H1 (cell line): ENCODE data around the gene NECTIN2. TPM values are rescaled to one million over a fixed set of nuclear protein-coding genes. Genes with fewer than 3 reads are reported as not detected.

Source experiments
- CTCF ChIA-PET: fragments of 300-600 bp; sonication (Branson Sonifier 250); formaldehyde crosslinking; loops from one replicate; lab custom pipeline; 2021; ENCODE audit not compliant: partially characterized antibody; lab: Charles Lee
- POLR2A ChIA-PET: fragments of 300-600 bp; sonication (Branson Sonifier 250); formaldehyde crosslinking; loops from one replicate; lab custom pipeline; 2021; ENCODE audit warnings: inconsistent platforms; ENCODE audit not compliant: partially characterized antibody; lab: Charles Lee
- DNase-seq, 2 experiments: peaks; one replicate each; pipeline versions ENCODE4 v3.0.0 to v3.0.0-alpha.2; 2010 to 2022; ENCODE audit warnings: low spot score in 2 of 2, low read depth in 1 of 2, mixed read lengths in 1 of 2
- FAIRE-seq: peaks from 2 replicates; lab custom pipeline; 2011; peaks lifted over from hg19 to GRCh38; lab: Jason Lieb, UNC
- H2AFZ ChIP-seq: 2 replicates; pipeline ENCODE4 v1.8.1; 2012; ENCODE audit warnings: low read length, inconsistent platforms
- H2AK5ac ChIP-seq: 2 replicates; pipeline ENCODE4 v1.6.1; 2013; ENCODE audit warnings: low read depth, low read length
- H2BK120ac ChIP-seq: replicated peaks from 2 replicates; pipeline ENCODE3; 2013; ENCODE audit warnings: low read depth, low read length, inconsistent platforms
- H2BK12ac ChIP-seq: 2 replicates; pipeline ENCODE4 v1.6.1; 2013; ENCODE audit warnings: low read depth, low read length
- H2BK15ac ChIP-seq: 2 replicates; pipeline ENCODE4 v1.6.1; 2013; ENCODE audit warnings: low read length
- H2BK20ac ChIP-seq: 2 replicates; pipeline ENCODE4 v1.6.1; 2013; ENCODE audit warnings: low read length
- H2BK5ac ChIP-seq: 2 replicates; pipeline ENCODE4 v1.6.1; 2013; ENCODE audit warnings: low read depth, low read length
- H3K14ac ChIP-seq: 2 replicates; pipeline ENCODE4 v1.6.1; 2013; ENCODE audit warnings: inconsistent platforms; ENCODE audit not compliant: insufficient read length
- H3K18ac ChIP-seq: 2 replicates; pipeline ENCODE4 v1.6.1; 2013; ENCODE audit warnings: low read length; ENCODE audit errors: extremely low read depth
- H3K23ac ChIP-seq: 2 replicates; pipeline ENCODE4 v1.6.1; 2013; ENCODE audit warnings: inconsistent platforms; ENCODE audit not compliant: insufficient read length
- H3K23me2 ChIP-seq: 2 replicates; pipeline ENCODE4 v1.6.1; 2013; ENCODE audit warnings: low read depth, low read length
- H3K27ac ChIP-seq: 2 replicates; pipeline ENCODE4 v1.6.1; 2011; ENCODE audit warnings: low read depth, low read length, inconsistent platforms
- H3K27me3 ChIP-seq, 4 experiments: replicated peaks in 1 of 4; 1 replicate in 1 of 4; 2 replicates in 3 of 4; pipeline versions ENCODE4 v1.6.1 to v1.8.1; 2011 to 2013; ENCODE audit warnings: low read length in 3 of 4, mild to moderate bottlenecking in 3 of 4, inconsistent platforms in 2 of 4, mixed read lengths in 2 of 4, moderate library complexity in 1 of 4; ENCODE audit not compliant: control insufficient read depth in 3 of 4, insufficient read depth in 3 of 4; ENCODE audit errors: extremely low read depth in 1 of 4
- H3K36me3 ChIP-seq, 4 experiments: 2 replicates each; pipeline versions ENCODE4 v1.6.1 to v1.8.1; 2011 to 2013; ENCODE audit warnings: mild to moderate bottlenecking in 4 of 4, low read length in 3 of 4, moderate library complexity in 2 of 4, control low read depth in 1 of 4, inconsistent platforms in 1 of 4; ENCODE audit not compliant: insufficient read depth in 4 of 4, control insufficient read depth in 2 of 4
- H3K4ac ChIP-seq: replicated peaks from 2 replicates; pipeline ENCODE3; 2013; ENCODE audit warnings: low read length, low read depth, mixed read lengths, inconsistent platforms; ENCODE audit not compliant: insufficient read length
- H3K4me1 ChIP-seq, 4 experiments: replicated peaks in 1 of 4; 1 replicate in 1 of 4; 2 replicates in 3 of 4; pipeline versions ENCODE4 v1.6.1 to v1.8.1; 2011 to 2013; ENCODE audit warnings: low read length in 3 of 4, inconsistent platforms in 2 of 4, mixed read lengths in 1 of 4; ENCODE audit not compliant: insufficient read depth in 4 of 4, control insufficient read depth in 3 of 4
- H3K4me2 ChIP-seq, 2 experiments: 2 replicates each; pipeline versions ENCODE4 v1.6.1 to v1.8.1; 2011 to 2013; ENCODE audit warnings: low read depth in 2 of 2, low read length in 2 of 2, control low read depth in 1 of 2, inconsistent platforms in 1 of 2, mild to moderate bottlenecking in 1 of 2; ENCODE audit not compliant: insufficient read depth in 1 of 2
- H3K4me3 ChIP-seq, 4 experiments: fragments of 200-600, 300-600 bp in 1 of 4; sonication (generic), shearing (Covaris generic), sonication (Bioruptor Twin) in 1 of 4; 2 replicates each; pipeline versions ENCODE4 v1.5.1 to v1.8.1; 2011 to 2016; ENCODE audit warnings: low read length in 4 of 4, low read depth in 3 of 4, control low read depth in 2 of 4, inconsistent platforms in 2 of 4, mild to moderate bottlenecking in 2 of 4, mixed read lengths in 1 of 4, moderate library complexity in 1 of 4; ENCODE audit not compliant: insufficient read depth in 2 of 4; ENCODE audit errors: extremely low read depth in 1 of 4
- H3K56ac ChIP-seq: replicated peaks from 2 replicates; pipeline ENCODE3; 2013; ENCODE audit warnings: low read depth, mild to moderate bottlenecking, mixed read lengths, low read length, inconsistent platforms; ENCODE audit not compliant: insufficient read length
- H3K79me1 ChIP-seq: 2 replicates; pipeline ENCODE4 v1.6.1; 2013; ENCODE audit warnings: low read depth, low read length, control low read depth
- H3K79me2 ChIP-seq, 2 experiments: 2 replicates each; pipeline versions ENCODE4 v1.6.1 to v1.8.1; 2012 to 2013; ENCODE audit warnings: low read length in 2 of 2, mild to moderate bottlenecking in 2 of 2, inconsistent platforms in 1 of 2; ENCODE audit not compliant: insufficient read depth in 2 of 2, control insufficient read depth in 1 of 2
- H3K9ac ChIP-seq, 4 experiments: replicated peaks in 1 of 4; 1 replicate in 1 of 4; 2 replicates in 3 of 4; pipeline versions ENCODE4 v1.6.1 to v1.8.1; 2011 to 2013; ENCODE audit warnings: low read depth in 3 of 4, low read length in 3 of 4, control low read depth in 2 of 4, mild to moderate bottlenecking in 2 of 4, moderate library complexity in 2 of 4, inconsistent platforms in 1 of 4; ENCODE audit errors: extremely low read depth in 1 of 4
- H3K9me3 ChIP-seq, 2 experiments: 2 replicates each; pipeline versions ENCODE4 v1.6.1 to v1.8.1; 2012 to 2013; ENCODE audit warnings: mild to moderate bottlenecking in 2 of 2, moderate library complexity in 2 of 2, control low read depth in 1 of 2, inconsistent platforms in 1 of 2, low read depth in 1 of 2, low read length in 1 of 2, mixed read lengths in 1 of 2; ENCODE audit not compliant: insufficient read depth in 2 of 2
- H4K20me1 ChIP-seq, 2 experiments: replicated peaks in 1 of 2; 2 replicates each; pipeline versions ENCODE3 to v1.8.1; 2011 to 2013; ENCODE audit warnings: inconsistent platforms in 2 of 2, low read length in 2 of 2, mild to moderate bottlenecking in 1 of 2; ENCODE audit not compliant: insufficient read depth in 2 of 2, control insufficient read depth in 1 of 2
- H4K5ac ChIP-seq: 2 replicates; pipeline ENCODE4 v1.6.1; 2013; ENCODE audit warnings: low read length, low read depth, mixed read lengths, inconsistent platforms; ENCODE audit not compliant: insufficient read length
- H4K8ac ChIP-seq: 2 replicates; pipeline ENCODE4 v1.8.0; 2013; ENCODE audit warnings: mild to moderate bottlenecking, moderate library complexity, low read length, inconsistent platforms; ENCODE audit not compliant: insufficient read depth; ENCODE audit errors: extremely low read depth
- H4K91ac ChIP-seq: replicated peaks from 2 replicates; pipeline ENCODE3; 2013; ENCODE audit warnings: low read length, mixed read lengths, inconsistent platforms; ENCODE audit not compliant: insufficient read length
- CEBPB ChIP-seq: IDR thresholded peaks from 2 replicates; pipeline ENCODE4 v1.6.1; 2012; ENCODE audit warnings: low read depth, low read length
- CHD1 ChIP-seq: IDR thresholded peaks from 2 replicates; pipeline ENCODE4 v1.6.1; 2012; ENCODE audit warnings: low read depth, low read length, improper control_type of control experiment
- CTBP2 ChIP-seq: IDR thresholded peaks from 2 replicates; pipeline ENCODE4 v1.7.0; 2011; ENCODE audit warnings: borderline replicate concordance, mild to moderate bottlenecking, moderate library complexity, mixed read lengths, low read length; ENCODE audit not compliant: insufficient read depth, insufficient read length
- EGR1 ChIP-seq: IDR thresholded peaks from 2 replicates; pipeline ENCODE4 v1.6.1; 2011; ENCODE audit warnings: low read depth, low read length, borderline replicate concordance
- EP300 ChIP-seq, 2 experiments: IDR thresholded peaks; 1 replicate in 1 of 2; 2 replicates in 1 of 2; pipeline ENCODE4 v1.6.1; 2011 to 2012; ENCODE audit warnings: low read depth in 2 of 2, low read length in 2 of 2, mild to moderate bottlenecking in 2 of 2, borderline replicate concordance in 1 of 2, inconsistent platforms in 1 of 2, moderate library complexity in 1 of 2
- NANOG ChIP-seq: IDR thresholded peaks from 2 replicates; pipeline ENCODE4 v1.6.1; 2011; ENCODE audit warnings: low read length, low read depth, mild to moderate bottlenecking, inconsistent platforms; ENCODE audit not compliant: insufficient read depth, poor library complexity, severe bottlenecking
- RFX5 ChIP-seq: IDR thresholded peaks from 2 replicates; pipeline ENCODE4 v1.6.1; 2011; ENCODE audit warnings: low read depth, low read length, improper control_type of control experiment, borderline replicate concordance
- SP2 ChIP-seq: IDR thresholded peaks from 2 replicates; pipeline ENCODE4 v1.6.1; 2012; ENCODE audit warnings: mild to moderate bottlenecking, low read length, inconsistent platforms
- YY1 ChIP-seq: IDR thresholded peaks from 2 replicates; pipeline ENCODE4 v1.6.1; 2011; ENCODE audit warnings: low read depth, mild to moderate bottlenecking, low read length
- WGBS, 2 experiments: shearing (Covaris generic) in 1 of 2; methylation state at CpG; one replicate each; pipeline versions ENCODE4 v1.1.6 to v1.1.7; 2013 to 2015; ENCODE audit warnings: low lambda C conversion rate in 2 of 2, mixed read lengths in 2 of 2, inconsistent platforms in 1 of 2, low coverage in 1 of 2, missing lambda C conversion rate in 1 of 2; ENCODE audit not compliant: insufficient replicate concordance in 2 of 2, insufficient coverage in 1 of 2, insufficient read length in 1 of 2; ENCODE audit errors: extremely low coverage in 1 of 2, missing lambda C conversion rate in 1 of 2; 5-methylcytosine and 5-hydroxymethylcytosine counted together
- polyA plus RNA-seq, 7 experiments: library from polyadenylated mRNA; depleted of rRNA in 3 of 7; stranded (reverse) in 5 of 7; unstranded in 2 of 7; fragments of >200 nt in 5 of 7; fragments of 200-250 nt in 2 of 7; gene quantifications; 1 replicate in 5 of 7; 2 replicates in 1 of 7; 4 replicates in 1 of 7; pipeline versions ENCODE4 v1.2.1 to v1.2.3, GENCODE V29; 2011 to 2013; ENCODE audit warnings: missing spikeins in 2 of 7, mixed read lengths in 2 of 7
- total RNA-seq: library from RNA; stranded (reverse); fragmentation: NEBNext Ultra II Directional; extraction: Animal tissue kit (Norgen Biotek cat#: 25700); gene quantifications from 2 replicates; pipeline ENCODE4 v1.2.1, GENCODE V29; 2021

Gene NECTIN2
- total and polyA plus RNA-seq, 2 of the 8 experiments (the other 6 are each of a cell fraction or from before 2014, with no cell fraction given) = 184 to 237 TPM

DNA sequence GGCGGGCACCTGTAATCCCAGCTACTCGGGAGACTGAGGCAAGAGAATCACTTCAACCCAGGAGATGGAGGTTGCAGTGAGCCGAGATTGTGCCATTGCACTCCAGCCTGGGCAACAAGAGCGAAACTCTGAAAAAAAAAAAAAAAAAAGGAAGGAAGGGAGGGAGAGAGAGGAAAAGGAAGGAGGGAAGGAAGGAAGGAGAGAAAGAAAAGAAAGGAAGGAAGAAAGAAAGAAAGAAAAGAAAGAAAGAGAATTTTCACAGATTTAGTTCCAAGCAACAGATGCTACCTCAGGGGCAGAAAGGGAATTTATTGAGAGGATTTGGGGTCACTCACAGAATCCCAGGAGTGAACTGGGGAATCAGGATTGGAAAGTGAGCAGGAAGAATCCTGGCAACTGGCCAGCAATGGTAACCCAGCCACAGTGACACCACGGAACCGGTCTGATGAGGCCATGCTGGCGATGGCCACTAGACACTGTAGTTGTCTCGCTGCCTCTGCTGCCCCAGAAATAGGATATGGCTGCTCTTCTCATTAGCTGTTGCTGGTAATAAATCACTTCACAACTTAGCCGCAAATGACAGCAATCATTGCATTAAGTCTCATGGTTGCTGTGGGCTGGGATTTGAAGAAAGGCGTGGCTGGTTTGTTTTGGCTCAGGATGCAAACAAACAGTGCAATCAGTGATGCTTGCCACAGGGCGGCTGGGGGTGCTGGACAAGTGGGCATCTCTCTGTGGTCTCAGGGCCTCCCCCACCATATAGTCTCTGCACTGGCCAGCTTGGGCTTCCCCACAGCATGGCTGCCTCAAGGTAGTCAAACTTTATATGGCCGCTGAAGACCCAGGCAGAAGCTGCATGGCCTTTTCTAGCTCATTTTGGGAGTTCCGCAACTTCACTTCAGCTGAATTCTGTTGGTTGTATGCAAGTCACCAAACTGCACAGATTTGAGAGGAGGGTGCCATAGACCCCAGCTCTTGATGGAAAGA, 42.4 kb upstream of the NECTIN2 start:
- no peak for DNase-seq
- Histone ChIP-seq H3K4me1 (peaks cover 0 to 22% (median 15%) of the 10 kb centered on the region in 4 experiments; a peak in 6 of 7 replicates), H3K56ac (no peak overlapping the region), H2BK15ac (no peak overlapping the region), H2BK120ac (no peak overlapping the region), H4K20me1 (peaks cover 2 to 4% of the 10 kb centered on the region in 2 experiments), H3K9ac (no peak overlapping the region), H3K4me3 (no peak overlapping the region), H4K91ac (no peak overlapping the region), H2AFZ (no peak overlapping the region), H3K23me2 (peaks cover 5% of the 10 kb centered on the region; the same call in 1 of the 2 replicates), H2BK5ac (no peak overlapping the region), H2BK12ac (no peak overlapping the region), H3K27me3 (peaks cover 0 to 19% (median 17%) of the 10 kb centered on the region in 4 experiments; a peak in 6 of 7 replicates), H2BK20ac (no peak overlapping the region), H3K27ac (no peak overlapping the region), H3K18ac (no peak overlapping the region), H4K8ac (no peak overlapping the region; the same call in 1 of the 2 replicates), H3K4ac (no peak overlapping the region), H3K4me2 (no peak overlapping the region), H3K9me3 (no peaks in the 10 kb centered on the region), H2AK5ac (no peak overlapping the region), H4K5ac (no peak overlapping the region), H3K79me1 (no peaks in the 10 kb centered on the region), H3K14ac (no peak overlapping the region), H3K23ac (no peak overlapping the region), H3K79me2 (no peaks in the 10 kb centered on the region), H3K36me3 (peaks cover 0 to 3% (median 0%) of the 10 kb centered on the region in 4 experiments; a peak in 1 of 8 replicates)
- ChIA-PET CTCF (interaction anchor here (0.5 to 8.5 kb wide), 17 partner anchors 7 to 913 kb away, joined by 3 to 116 read pairs (median 4); partner anchors contain the start of gene NECTIN2), POLR2A (interaction anchor here (0.6 to 2.0 kb wide), 11 partner anchors 8 to 146 kb away, joined by 3 to 7 read pairs (median 3); partner anchors contain the start of gene TOMM40)
- WGBS, 2 experiments = 92% methylated on average over 11 of the region's 13 CpGs; no CpG with 5 or more reads in 1 of the 2 experiments
- no peak for FAIRE-seq
- TF ChIP-seq SP2 = no peak
- TF ChIP-seq EGR1 = no peak
- TF ChIP-seq CEBPB = no peak
- no peak for TF ChIP-seq CTBP2
- no peak for TF ChIP-seq YY1
- TF ChIP-seq RFX5 = no peak
- no peak for TF ChIP-seq NANOG
- TF ChIP-seq CHD1 = no peak
- no peak for TF ChIP-seq EP300 (IDR thresholded peaks at IDR 0.05; ENCODE audit: borderline replicate concordance in 1 of 2, low read depth in 2 of 2, low read length in 2 of 2)
